ES-I3 (cell line): ENCODE measurements around the gene C4A.
"Not testable (repeated sequence)": the region's sequence is repeated elsewhere in the genome, so short reads cannot be mapped to it uniquely, and the experiment has no call there.

Experiments used
- H3K36me3 ChIP-seq: 2 replicates; pipeline ENCODE4 v1.6.1; 2013; ENCODE audit warnings: mild to moderate bottlenecking, low read length, control low read depth, moderate library complexity; ENCODE audit not compliant: insufficient read depth
- H3K4me1 ChIP-seq: 2 replicates; pipeline ENCODE4 v1.6.1; 2013; ENCODE audit warnings: mild to moderate bottlenecking, control low read depth, low read length; ENCODE audit not compliant: insufficient read depth
- H3K9ac ChIP-seq: 2 replicates; pipeline ENCODE4 v1.6.1; 2013; ENCODE audit warnings: low read depth, mild to moderate bottlenecking, low read length, moderate library complexity
- H3K9me3 ChIP-seq: 2 replicates; pipeline ENCODE4 v1.6.1; 2013; ENCODE audit warnings: mild to moderate bottlenecking, low read length, moderate library complexity; ENCODE audit not compliant: control insufficient read depth, insufficient read depth

Gene C4A

GRCh38 chr6:32041050-32041321 is 59.1 kb downstream of the C4A start:
- not testable (repeated sequence) for H3K9me3 ChIP-seq, H3K4me1 ChIP-seq, H3K36me3 ChIP-seq, H3K9ac ChIP-seq

GRCh38 chr6:32041385-32041784 is 59.5 kb downstream of the C4A start:
- H3K36me3 ChIP-seq, H3K9ac ChIP-seq, H3K4me1 ChIP-seq, H3K9me3 ChIP-seq: not testable (repeated sequence)

- not testable (repeated sequence) for H3K9me3 ChIP-seq, H3K9ac ChIP-seq, H3K36me3 ChIP-seq
- H3K4me1 ChIP-seq: peaks cover 12% of the 10 kb centered on the region
Measured at GRCh38 chr6:32042276-32042675, 60.4 kb downstream of the C4A start.

DNA sequence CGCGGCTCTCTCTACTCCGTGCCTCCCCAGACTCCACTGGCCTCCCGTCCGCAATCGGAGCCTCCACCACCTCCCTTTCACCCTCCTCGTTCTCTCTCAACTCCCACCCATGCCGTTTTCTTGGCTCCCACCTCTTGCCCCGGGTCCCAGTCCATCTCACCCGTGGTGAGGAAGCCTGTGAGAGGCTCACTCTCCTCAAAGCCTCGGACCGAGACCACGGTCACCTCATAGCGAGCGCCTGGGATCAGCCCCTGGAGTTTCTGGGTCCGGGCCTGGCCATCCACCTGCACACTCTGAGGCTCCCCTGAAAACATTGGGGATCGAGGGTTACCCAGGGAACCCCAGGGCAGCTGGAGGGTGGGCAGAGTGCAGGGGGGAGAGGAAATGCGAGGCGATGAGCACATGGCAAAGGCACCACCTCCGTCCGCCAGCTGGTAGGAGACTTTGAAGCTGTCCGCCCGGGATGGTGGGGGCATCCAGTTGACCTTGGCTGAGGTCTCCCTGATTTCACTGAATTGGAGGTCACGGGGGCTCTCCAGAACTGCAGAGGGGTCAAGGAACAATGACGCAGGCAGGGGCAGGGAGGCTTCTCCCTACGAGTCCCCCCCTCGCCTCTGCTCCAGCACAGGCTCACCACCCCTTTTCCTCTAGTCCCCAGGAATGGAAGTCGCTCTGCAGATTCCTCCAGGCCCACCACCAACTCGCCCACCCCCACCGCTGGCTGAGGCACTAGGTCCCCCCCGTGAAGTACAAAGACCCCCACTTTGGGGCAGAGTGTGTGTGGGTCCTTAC is 61.9 kb downstream of the C4A start:
- peaks cover 20% of the 10 kb centered on the region for H3K4me1 ChIP-seq
- H3K9me3 ChIP-seq, H3K9ac ChIP-seq, H3K36me3 ChIP-seq: not testable (repeated sequence)

DNA sequence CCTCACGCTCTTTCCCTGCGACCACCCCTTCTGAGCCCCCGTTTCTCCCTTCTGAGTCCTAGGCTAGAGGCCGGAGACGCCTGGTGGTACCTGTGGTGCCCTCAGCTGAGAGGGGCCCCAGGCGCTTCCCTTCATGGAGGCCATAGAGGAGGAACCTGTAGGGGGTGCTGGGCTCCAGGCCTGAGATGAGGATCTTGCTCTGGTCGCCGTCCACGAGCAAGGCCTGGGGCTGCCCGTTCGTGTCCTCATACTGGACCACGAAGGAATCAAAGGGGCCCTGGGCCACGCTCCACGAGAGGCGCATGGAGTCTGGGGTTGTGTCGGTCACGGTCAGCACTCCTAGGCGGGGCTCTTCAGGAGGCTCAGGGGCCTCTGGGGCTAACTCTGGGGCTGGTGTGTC is 63.1 kb downstream of the C4A start:
- not testable (repeated sequence) for H3K36me3 ChIP-seq, H3K9me3 ChIP-seq, H3K9ac ChIP-seq
- H3K4me1 ChIP-seq: peaks cover 20% of the 10 kb centered on the region

DNA sequence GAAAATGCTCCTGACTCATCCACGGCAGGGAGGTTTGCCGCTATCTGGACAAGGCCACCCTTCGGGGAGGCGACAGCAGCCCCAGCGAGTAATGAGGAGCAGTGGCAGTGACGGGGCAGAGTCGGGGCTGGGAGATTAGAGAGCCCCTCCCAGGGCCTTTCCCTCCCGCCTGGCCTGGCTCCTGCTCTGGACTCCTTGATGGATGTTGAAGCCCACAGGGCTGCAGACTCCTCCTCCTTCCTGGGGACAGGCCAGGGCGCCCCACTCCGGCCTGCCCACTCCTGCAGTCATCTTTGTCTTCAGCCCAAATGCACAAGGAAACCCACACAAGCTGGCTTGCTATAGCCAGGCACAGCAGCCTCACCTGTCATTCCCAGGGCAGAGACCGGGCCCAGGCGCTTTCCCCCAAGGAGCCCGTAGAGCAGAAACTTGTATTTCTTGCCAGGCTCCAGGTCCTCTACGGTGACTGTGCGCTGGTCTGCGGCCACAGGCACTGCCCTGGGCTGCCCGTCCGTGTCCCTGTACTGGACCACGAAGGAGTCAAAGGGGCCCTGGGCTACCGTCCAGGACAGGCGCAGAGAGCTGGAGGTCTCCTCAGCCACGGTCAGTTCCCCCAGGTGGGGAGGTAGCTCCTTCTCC is 64.1 kb downstream of the C4A start:
- no peak overlapping the region for H3K9ac ChIP-seq
- H3K9me3 ChIP-seq: no peaks in the 10 kb centered on the region
- peaks cover 20% of the 10 kb centered on the region for H3K4me1 ChIP-seq
- no peaks in the 10 kb centered on the region for H3K36me3 ChIP-seq

DNA sequence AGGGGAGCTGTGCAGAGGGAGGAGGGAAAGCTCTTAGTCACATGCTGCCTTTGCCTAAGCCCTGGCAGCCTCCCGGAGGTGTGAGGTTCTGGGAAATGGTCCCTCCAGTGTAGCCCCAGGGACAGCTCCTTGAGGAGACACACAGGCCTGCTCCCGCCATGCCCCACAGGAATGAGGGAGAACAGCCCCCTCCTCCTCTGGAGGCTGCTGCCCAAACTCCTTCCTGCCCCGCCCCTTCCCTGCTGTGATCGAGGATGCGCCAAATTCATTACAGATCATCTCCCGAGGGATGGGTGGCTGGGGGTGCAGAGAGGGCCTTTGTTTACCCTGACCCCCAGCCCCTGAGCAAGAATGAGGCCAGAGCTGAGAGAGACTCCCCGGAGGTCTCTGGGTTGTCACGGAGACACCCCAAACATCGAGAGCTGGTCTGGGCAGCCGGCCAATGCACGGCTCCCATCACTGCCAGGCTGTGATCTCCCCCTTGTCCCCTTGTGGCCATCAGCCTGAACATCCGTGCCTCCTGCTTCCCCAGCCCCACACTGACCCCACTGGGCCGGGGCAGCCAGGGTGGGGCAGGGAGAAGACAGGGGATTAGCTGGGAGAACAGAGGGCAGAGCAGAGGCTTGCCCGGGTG is 64.7 kb downstream of the C4A start:
- Histone ChIP-seq H3K4me1 (peaks cover 20% of the 10 kb centered on the region), H3K9me3 (no peaks in the 10 kb centered on the region), H3K9ac (no peak overlapping the region), H3K36me3 (no peaks in the 10 kb centered on the region)

GRCh38 chr6:32047084-32047478 is 65.2 kb downstream of the C4A start:
- Histone ChIP-seq H3K9ac (no peak overlapping the region), H3K4me1 (peaks cover 20% of the 10 kb centered on the region), H3K9me3 (no peaks in the 10 kb centered on the region), H3K36me3 (no peaks in the 10 kb centered on the region)

- H3K36me3 ChIP-seq: no peaks in the 10 kb centered on the region
- H3K4me1 ChIP-seq: peaks cover 20% of the 10 kb centered on the region
- H3K9me3 ChIP-seq: no peaks in the 10 kb centered on the region
- H3K9ac ChIP-seq: no peak overlapping the region
Measured at GRCh38 chr6:32047539-32047854, 65.6 kb downstream of the C4A start.

DNA sequence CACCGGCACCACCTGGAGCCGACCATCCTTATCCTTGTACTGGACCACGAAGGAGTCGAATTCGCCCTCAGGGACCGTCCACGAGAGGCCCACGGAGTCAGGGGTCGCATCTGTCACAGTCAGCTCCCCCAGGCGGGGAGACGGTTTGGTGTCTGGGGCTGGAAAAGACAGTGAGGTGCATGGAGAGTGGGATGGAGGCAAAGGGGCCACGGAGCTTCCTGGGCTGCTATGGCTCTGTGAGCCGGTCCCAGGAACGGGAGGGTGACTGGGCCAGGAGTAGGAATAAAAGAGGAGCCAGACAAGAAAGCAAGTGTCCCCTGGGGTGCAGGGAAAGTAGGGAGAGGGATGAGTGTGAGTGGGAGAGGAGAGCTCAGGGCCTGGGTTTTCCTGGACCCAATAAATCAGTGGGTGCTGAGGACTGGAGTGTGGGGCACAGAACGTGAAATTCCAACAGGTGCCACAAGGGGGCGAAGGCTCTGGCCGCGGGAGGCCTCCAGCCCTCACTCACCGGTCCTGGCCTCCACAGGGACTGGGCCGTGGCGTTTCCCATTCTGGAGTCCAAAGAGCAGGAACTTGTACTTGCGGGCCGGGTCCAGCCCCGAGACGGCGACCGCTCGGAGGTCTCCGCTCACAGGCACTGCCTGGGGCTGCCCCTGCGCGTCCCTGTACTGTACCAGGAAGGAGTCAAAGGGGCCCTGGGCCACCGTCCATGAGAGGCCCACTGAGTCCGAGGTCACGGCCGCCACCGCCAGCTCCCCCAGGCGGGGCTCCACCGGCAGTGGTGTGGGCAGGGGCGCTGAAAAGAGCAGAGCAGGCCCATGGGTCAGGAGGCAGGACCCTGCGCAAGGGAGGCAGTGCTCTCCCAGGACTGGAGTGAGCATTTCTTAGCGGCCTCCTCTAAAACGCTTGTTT is 66.3 kb downstream of the C4A start:
- H3K4me1 ChIP-seq: peaks cover 20% of the 10 kb centered on the region
- H3K9ac ChIP-seq: no peak overlapping the region
- no peaks in the 10 kb centered on the region for H3K36me3 ChIP-seq
- no peaks in the 10 kb centered on the region for H3K9me3 ChIP-seq

GRCh38 chr6:32049149-32049548 is 67.3 kb downstream of the C4A start:
- H3K9me3 ChIP-seq, H3K9ac ChIP-seq, H3K36me3 ChIP-seq: not testable (repeated sequence)
- peaks cover 20% of the 10 kb centered on the region for H3K4me1 ChIP-seq

- not testable (repeated sequence) for H3K9me3 ChIP-seq, H3K9ac ChIP-seq, H3K36me3 ChIP-seq
- H3K4me1 ChIP-seq: peaks cover 20% of the 10 kb centered on the region
Measured at GRCh38 chr6:32049736-32050135, 67.9 kb downstream of the C4A start.

DNA sequence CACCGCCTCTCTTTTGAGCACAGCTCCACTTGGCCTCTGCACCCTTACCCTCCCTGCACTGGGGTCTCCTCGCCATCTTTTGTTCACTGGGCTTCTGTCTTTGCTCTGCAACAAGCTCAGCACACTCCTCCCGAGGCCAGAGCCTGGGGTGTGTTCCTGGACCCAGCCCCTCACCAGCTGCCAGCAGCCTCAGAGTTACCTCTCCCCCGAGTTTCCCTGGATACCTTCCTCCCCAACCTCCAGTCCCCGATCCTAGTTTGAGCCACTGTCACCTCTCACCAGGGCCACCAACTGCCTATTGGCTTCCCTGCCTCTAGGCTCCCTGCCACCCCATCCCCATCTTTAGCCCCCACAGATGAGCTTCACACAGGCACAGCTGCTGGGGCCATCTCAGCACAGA is 68.7 kb downstream of the C4A start:
- no peak overlapping the region for H3K9ac ChIP-seq
- no peaks in the 10 kb centered on the region for H3K36me3 ChIP-seq
- H3K9me3 ChIP-seq: no peaks in the 10 kb centered on the region
- peaks cover 20% of the 10 kb centered on the region for H3K4me1 ChIP-seq
